ENCODE results near the gene UCP2. TPM values are rescaled to one million over a fixed set of nuclear protein-coding genes. Genes with fewer than 3 reads are reported as not detected.

The UCP2 gene
- total RNA-seq, 1 donor from 2014 or later, result 26.4 TPM

GRCh38 chr11:74009675-74010305 is 27.1 kb upstream of the UCP2 start:
- Mint-ChIP-seq H3K4me1 (ENCODE audit: unreplicated experiment) (peaks cover 6% of the 10 kb centered on the region), H3K9me3 (ENCODE audit: unreplicated experiment) (no peaks in the 10 kb centered on the region), H3K36me3 (ENCODE audit: unreplicated experiment) (peaks cover 3% of the 10 kb centered on the region), H3K27ac (ENCODE audit: unreplicated experiment) (no peak overlapping the region), H3K4me3 (ENCODE audit: unreplicated experiment) (no peak overlapping the region), H3K27me3 (ENCODE audit: unreplicated experiment) (no peaks in the 10 kb centered on the region)
- no peak for TF ChIP-seq CTCF (IDR thresholded peaks at IDR 0.05)
- DNase-seq (ENCODE audit: extremely low spot score, unreplicated experiment), result no peak

- peaks cover 6% of the 10 kb centered on the region for H3K4me1 Mint-ChIP-seq (ENCODE audit: unreplicated experiment)
- H3K36me3 Mint-ChIP-seq (ENCODE audit: unreplicated experiment), result peaks cover 3% of the 10 kb centered on the region
- H3K27me3 Mint-ChIP-seq (ENCODE audit: unreplicated experiment), result no peaks in the 10 kb centered on the region
- DNase-seq (ENCODE audit: extremely low spot score, unreplicated experiment), result no peak
- no peak for TF ChIP-seq CTCF (IDR thresholded peaks at IDR 0.05)
- no peak overlapping the region for H3K4me3 Mint-ChIP-seq (ENCODE audit: unreplicated experiment)
- no peak overlapping the region for H3K27ac Mint-ChIP-seq (ENCODE audit: unreplicated experiment)
- H3K9me3 Mint-ChIP-seq (ENCODE audit: unreplicated experiment), result no peaks in the 10 kb centered on the region
These were observed 26.5 kb upstream of the UCP2 start for GRCh38 chr11:74009230-74009547.

- Mint-ChIP-seq H3K9me3 (ENCODE audit: unreplicated experiment) (no peaks in the 10 kb centered on the region), H3K4me1 (ENCODE audit: unreplicated experiment) (peaks cover 6% of the 10 kb centered on the region), H3K36me3 (ENCODE audit: unreplicated experiment) (peaks cover 4% of the 10 kb centered on the region), H3K4me3 (ENCODE audit: unreplicated experiment) (no peak within 1 kb of the TSS), H3K27ac (ENCODE audit: unreplicated experiment) (no peak within 1 kb of the TSS), H3K27me3 (ENCODE audit: unreplicated experiment) (no peaks in the 10 kb centered on the region)
- no peak for DNase-seq (ENCODE audit: extremely low spot score, unreplicated experiment)
- TF ChIP-seq CTCF (IDR thresholded peaks at IDR 0.05), result no peak
These were observed 26.0 kb upstream of the UCP2 start, which contains the start of gene UCP3 for GRCh38 chr11:74008373-74009229. Gene UCP3 (minus strand): TSS chr11:74009085. CDS start chr11:74007042, 2,043 bp downstream.

GRCh38 chr11:74007691-74008372 is 25.2 kb upstream of the UCP2 start:
- Mint-ChIP-seq H3K27ac (ENCODE audit: unreplicated experiment) (no peak overlapping the region), H3K9me3 (ENCODE audit: unreplicated experiment) (no peaks in the 10 kb centered on the region), H3K4me1 (ENCODE audit: unreplicated experiment) (peaks cover 6% of the 10 kb centered on the region), H3K4me3 (ENCODE audit: unreplicated experiment) (no peak overlapping the region), H3K27me3 (ENCODE audit: unreplicated experiment) (no peaks in the 10 kb centered on the region), H3K36me3 (ENCODE audit: unreplicated experiment) (peaks cover 8% of the 10 kb centered on the region)
- no peak for DNase-seq (ENCODE audit: extremely low spot score, unreplicated experiment)
- TF ChIP-seq CTCF (IDR thresholded peaks at IDR 0.05), result no peak

All from osteocyte (in vitro differentiated cells).